Lower leg skin (tissue), 3 donors: ENCODE measurements around the gene TRPM2.

Experiments used
- CTCF ChIP-seq, 3 donors: fragments of 450-650 bp; IDR thresholded peaks; one replicate each; pipeline ENCODE4 v1.5.1; 2016; ENCODE audit warnings: antibody characterized with exemption in 3 of 3, mild to moderate bottlenecking in 3 of 3, moderate library complexity in 2 of 3
- POLR2A ChIP-seq, 2 donors: fragments of 450-650 bp; IDR thresholded peaks; one replicate each; pipeline ENCODE4 v1.6.1; 2016 to 2017; ENCODE audit warnings: antibody characterized with exemption in 2 of 2, mild to moderate bottlenecking in 1 of 2, moderate library complexity in 1 of 2

GRCh38 chr21:44486302-44486701, 132.9 kb downstream of the TRPM2 start:
- TF ChIP-seq CTCF (IDR thresholded peaks at IDR 0.05) (no peak), POLR2A (IDR thresholded peaks at IDR 0.05) (no peak)
